ENCODE measurements around the gene MAP3K20.
"Not testable (repeated sequence)": the region's sequence is repeated elsewhere in the genome, so short reads cannot be mapped to it uniquely, and the experiment has no call there.

Gene MAP3K20

DNA sequence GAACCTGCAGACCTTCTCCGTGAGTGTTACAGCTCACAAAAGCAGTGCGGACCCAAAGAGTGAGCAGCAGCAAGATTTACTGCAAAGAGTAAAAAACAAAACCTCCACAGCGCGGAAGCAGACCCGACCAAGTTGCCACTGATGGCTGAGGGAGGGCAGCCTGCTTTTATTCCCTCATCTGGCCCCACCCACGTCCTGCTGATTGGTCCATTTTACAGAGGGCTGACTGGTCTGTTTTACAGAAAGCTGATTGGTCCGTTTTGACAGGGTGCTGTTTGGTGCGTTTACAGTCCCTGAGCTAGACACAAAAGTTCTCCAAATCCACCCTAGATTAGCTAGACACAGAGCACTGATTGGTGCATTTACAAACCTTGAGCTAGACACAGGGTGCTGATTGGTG, 206.3 kb downstream of the MAP3K20 start:
- not testable (repeated sequence) for DNase-seq (ENCODE audit: low spot score)

- no peak for DNase-seq (ENCODE audit: low spot score)
These were observed 207.3 kb downstream of the MAP3K20 start for GRCh38 chr2:173282795-173283545.

GRCh38 chr2:173286153-173286809, 210.6 kb downstream of the MAP3K20 start:
- no peak for DNase-seq (ENCODE audit: low spot score)

DNA sequence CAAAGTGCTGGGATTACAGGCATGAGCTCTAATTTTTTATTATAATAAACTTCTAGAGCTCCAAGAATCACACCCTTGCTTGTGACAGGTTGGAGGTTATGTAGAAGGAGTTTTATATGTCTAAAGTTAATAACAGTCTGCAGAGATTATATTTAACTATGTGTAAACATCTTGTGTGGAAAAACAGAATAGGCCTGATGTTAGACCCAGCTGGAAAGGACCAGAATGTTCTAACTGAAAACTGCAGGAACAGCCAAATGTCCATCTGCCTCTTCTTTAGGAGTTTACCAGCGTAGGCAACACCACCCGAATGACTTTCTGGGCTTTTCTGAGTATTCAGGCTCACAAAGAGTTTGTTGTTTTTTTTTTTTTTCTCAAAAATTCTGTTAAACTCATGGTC, 211.9 kb downstream of the MAP3K20 start:
- DNase-seq (ENCODE audit: low spot score) = no peak

DNA sequence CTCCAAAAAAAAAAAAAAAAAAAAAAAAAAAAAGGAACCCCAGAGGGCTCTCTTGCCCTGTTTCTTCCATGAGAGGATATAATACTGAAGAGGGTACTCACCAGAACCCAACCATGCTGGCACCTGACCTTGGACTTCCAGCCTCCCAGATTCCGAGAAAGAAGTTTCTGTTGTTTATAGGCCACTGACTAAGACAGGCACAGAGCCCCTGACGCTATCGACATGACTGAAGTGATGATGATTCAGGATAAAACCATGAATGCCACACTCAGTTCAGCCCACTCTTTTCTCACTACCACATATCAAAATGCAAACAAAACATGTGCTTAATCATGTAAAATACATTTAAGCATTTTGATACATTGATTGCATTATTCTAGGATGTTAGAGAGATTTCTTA, 212.9 kb downstream of the MAP3K20 start:
- DNase-seq (ENCODE audit: low spot score) = no peak

GRCh38 chr2:173290046-173290445, 214.4 kb downstream of the MAP3K20 start:
- no peak for DNase-seq (ENCODE audit: low spot score)

- no peak for DNase-seq (ENCODE audit: low spot score)
These were observed 214.9 kb downstream of the MAP3K20 start for GRCh38 chr2:173290518-173290917.

DNA sequence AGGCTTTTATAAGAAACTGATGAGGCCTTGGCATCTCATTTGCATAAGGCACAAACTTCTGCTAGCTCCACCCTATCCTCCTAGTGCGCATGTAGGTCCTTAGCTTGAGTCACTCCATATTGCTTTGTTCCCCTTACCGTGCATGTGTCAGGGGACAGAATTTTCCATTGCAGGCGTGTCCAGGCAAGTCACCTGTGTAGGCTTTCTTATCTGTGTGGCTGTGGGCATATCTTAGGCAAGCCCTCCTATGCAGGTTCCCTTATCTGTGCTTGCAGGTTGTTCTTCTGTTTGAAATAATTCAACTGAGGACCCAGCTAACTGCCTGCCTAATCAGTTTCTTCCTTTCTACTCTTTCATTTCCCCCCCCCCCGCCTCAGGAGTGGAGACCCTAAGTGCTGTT, 215.8 kb downstream of the MAP3K20 start:
- DNase-seq (ENCODE audit: low spot score) = no peak

DNA sequence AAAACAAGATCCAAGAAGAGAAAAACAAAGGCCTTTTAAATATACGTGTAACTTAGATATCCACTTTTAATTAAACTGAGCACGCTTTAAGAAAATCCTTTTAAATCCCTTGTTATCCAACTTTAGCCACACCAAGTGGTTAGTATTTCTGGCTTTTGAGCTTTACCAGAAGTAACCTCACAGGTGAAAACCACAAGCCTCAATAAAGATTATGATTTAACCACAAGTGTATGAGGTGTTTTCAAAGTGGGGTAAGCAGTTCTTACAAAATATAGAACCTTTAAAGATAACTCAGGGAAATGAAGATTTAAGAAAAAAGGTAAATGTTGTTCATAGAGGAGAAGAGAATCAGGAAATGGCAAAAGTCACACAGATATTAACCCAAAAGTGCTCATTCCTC, 220.6 kb downstream of the MAP3K20 start:
- no peak for DNase-seq (ENCODE audit: low spot score)

DNA sequence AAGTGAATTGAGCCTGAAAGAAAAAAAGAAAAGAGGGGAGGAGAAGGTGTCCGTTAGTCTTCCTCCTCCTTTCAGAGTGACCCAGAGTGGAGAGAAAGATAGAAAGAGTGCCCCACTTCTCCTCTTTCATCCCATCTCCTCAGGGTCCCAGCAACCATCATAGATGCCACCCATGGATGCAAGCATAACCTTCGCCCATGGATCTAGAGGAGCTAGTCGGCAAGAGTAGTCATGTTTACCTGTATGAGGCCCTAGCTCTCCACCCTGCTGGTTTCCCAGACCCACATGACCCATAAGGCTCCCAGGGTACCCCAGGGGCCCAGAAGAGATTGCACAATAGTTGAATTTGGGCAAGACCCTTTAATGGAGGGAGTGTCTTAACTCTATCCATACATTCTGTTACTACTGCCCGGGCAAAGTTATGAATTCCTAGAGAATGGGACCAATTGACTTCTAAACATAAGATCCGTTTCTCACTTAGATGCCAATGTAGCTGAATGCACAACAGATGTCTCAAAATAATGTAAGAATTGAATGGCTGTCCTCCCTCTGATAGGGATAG, 223.0 kb downstream of the MAP3K20 start:
- DNase-seq (ENCODE audit: low spot score) = no peak

- DNase-seq (ENCODE audit: low spot score) = no peak
These were observed 224.1 kb downstream of the MAP3K20 start for GRCh38 chr2:173299764-173300163.

DNA sequence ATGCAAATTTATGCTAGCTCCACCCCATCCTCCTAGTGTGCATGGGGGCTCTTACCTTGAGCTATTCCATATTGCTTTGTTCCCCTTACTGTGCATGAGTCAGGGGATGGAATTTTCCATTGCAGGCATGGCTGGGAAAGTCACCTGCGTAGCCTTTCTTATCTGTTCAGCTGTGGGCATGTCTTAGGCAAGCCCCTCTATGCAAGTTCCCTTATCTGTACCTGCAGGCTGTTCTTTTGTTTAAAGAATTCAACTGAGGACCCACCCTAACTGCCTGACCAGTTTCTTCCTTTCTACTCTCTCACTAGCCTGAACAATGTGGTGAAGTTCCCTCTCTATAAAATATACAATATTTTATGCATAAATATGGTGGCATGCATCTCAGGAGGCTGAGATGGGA, 224.8 kb downstream of the MAP3K20 start:
- no peak for DNase-seq (ENCODE audit: low spot score)

DNA sequence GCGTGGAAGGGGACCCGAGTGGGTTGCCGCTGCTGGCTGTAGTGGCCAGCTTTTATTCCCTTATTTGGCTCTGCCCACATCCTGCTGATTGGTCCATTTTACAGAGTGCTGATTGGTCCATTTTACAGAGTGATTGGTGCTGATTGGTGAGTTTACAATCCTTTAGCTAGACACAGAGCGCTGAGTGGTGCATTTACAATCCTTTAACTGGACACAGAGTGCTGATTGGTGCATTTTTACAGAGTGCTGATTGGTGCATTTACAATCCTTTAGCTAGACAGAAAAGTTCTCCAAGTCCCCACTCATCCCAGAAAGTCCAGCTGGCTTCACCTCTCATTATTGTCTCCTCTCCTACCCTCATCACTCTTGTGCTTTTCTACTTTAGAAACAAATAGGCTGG, 225.9 kb downstream of the MAP3K20 start:
- DNase-seq (ENCODE audit: low spot score) = not testable (repeated sequence)

DNA sequence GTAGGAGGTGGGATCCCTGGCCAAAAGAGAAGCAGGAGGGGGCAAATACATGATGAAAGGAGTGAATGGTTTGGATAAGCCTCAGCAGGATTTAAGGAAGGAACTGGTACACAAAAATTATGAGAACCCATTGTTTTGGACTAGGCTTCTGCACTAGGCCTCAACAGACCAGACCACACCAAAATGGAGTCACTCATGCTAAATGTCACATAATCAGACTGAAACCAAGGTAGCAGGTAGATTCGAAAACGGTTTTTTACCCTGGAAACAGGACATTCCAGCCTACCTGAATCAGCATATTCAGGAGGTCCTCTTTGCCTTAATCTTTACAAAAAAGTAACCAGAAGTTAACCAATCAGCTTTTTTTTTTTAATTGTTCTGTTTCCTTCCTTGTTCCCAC, 229.7 kb downstream of the MAP3K20 start:
- DNase-seq (ENCODE audit: low spot score) = no peak

DNA sequence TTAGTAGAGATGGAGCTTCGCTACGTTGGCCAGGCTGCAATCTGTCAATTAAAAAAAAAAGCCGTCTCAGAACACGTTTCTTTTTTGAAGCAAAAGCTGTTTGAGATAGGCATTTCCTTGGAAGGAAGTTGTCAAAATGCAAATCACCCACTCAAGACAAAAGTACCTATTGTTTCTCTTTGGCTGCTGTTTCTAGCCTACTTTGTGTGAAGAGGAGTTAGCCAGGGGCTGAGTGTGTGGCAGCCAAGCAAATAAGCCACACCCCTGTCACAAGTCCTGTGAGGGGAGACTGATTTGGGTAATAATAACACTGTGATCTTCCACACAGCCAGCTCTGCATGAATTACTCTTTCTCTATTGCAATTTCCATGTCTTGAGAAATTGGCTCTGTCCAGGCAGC, 231.6 kb downstream of the MAP3K20 start:
- no peak for DNase-seq (ENCODE audit: low spot score)

GRCh38 chr2:173309370-173309769, 233.7 kb downstream of the MAP3K20 start:
- not testable (repeated sequence) for DNase-seq (ENCODE audit: low spot score)

DNA sequence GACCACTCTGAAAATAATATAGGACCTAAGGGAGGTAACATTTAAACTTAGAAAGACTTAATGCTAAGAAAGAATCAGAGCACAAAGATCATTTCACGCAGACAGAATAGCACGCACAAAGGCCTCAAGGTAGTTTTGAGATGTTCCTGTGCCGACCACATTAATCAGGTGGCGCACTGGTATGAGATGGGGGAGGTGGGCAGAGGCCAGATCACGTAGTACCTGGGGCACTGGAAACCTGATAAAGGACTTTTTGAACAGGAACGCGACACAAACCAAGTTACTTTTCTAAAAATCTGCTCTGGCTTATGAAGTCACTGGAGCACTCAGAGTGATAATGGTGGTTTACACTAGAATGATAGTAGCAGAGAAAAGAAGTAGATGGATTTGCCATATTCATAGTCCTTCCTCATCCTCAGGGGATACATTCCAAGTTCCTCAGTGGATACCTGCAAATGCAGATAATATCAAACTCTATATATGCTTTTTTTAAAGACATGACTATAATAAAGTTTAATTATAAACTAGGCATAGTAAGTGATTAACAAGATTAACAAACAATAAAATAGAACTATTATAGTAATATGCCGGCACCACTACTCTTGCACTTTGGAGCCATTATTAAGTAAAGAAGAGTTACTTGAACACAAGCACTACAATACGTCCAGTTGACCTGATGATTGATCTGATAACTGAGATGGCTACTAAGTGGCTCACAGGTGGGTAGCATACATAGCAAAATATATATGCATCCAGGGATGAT, 236.4 kb downstream of the MAP3K20 start:
- DNase-seq (ENCODE audit: low spot score) = no peak

Data from hematopoietic multipotent progenitor cell treated with erythropoietin and hydrocortisone succinate and interleukin-3 and kit ligand, for 17 days (in vitro differentiated cells).